Measurements from ENCODE around the gene TFDP2. TPM values are rescaled to one million over a fixed set of nuclear protein-coding genes. Genes with fewer than 3 reads are reported as not detected.
A peak's percentile ranks its signal among the peaks of the same experiment; 100 is the strongest.

TFDP2 gene
- total and polyA plus RNA-seq, 9 of the 15 experiments (the other 6 are each of a cell fraction or from before 2014, with no cell fraction given), result 95.6 to 179 (median 126) TPM

DNA sequence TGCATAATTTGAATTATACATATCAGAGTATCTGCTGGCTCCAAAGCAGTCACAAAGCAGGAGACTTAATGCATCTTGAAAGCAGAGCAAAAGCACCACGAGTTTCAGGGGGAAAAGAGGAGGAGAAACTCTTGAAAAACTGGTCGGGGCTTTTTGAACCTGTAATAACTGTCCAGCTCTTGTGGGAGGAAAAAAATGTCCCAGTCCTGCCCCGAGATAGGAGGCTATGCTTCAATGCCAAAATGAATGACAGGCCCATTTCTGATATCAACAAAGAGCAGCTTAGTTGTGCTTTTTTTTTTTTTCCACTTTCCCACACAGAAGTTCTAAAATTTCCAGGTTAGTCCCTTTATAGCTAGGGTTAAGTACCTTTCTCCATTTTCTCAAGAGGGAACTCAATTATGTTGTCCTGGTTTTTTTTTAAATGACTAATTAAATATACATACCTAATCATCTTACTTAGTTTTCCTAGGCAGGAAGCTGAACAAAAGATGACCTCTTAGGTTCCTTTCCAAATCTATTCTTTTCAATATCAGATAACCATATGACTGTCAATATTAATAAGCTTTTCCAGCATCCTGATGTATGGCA lies 120.2 kb downstream of the TFDP2 start (continued):
- TF ChIP-seq, protein P1, sequence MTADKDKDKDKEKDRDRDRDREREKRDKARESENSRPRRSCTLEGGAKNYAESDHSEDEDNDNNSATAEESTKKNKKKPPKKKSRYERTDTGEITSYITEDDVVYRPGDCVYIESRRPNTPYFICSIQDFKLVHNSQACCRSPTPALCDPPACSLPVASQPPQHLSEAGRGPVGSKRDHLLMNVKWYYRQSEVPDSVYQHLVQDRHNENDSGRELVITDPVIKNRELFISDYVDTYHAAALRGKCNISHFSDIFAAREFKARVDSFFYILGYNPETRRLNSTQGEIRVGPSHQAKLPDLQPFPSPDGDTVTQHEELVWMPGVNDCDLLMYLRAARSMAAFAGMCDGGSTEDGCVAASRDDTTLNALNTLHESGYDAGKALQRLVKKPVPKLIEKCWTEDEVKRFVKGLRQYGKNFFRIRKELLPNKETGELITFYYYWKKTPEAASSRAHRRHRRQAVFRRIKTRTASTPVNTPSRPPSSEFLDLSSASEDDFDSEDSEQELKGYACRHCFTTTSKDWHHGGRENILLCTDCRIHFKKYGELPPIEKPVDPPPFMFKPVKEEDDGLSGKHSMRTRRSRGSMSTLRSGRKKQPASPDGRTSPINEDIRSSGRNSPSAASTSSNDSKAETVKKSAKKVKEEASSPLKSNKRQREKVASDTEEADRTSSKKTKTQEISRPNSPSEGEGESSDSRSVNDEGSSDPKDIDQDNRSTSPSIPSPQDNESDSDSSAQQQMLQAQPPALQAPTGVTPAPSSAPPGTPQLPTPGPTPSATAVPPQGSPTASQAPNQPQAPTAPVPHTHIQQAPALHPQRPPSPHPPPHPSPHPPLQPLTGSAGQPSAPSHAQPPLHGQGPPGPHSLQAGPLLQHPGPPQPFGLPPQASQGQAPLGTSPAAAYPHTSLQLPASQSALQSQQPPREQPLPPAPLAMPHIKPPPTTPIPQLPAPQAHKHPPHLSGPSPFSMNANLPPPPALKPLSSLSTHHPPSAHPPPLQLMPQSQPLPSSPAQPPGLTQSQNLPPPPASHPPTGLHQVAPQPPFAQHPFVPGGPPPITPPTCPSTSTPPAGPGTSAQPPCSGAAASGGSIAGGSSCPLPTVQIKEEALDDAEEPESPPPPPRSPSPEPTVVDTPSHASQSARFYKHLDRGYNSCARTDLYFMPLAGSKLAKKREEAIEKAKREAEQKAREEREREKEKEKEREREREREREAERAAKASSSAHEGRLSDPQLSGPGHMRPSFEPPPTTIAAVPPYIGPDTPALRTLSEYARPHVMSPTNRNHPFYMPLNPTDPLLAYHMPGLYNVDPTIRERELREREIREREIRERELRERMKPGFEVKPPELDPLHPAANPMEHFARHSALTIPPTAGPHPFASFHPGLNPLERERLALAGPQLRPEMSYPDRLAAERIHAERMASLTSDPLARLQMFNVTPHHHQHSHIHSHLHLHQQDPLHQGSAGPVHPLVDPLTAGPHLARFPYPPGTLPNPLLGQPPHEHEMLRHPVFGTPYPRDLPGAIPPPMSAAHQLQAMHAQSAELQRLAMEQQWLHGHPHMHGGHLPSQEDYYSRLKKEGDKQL (CRISPR knock-in tag; IDR thresholded peaks at IDR 0.05; ENCODE audit: borderline replicate concordance), result no peak
- TF ChIP-seq NFIX (CRISPR knock-in tag; IDR thresholded peaks at IDR 0.05; ENCODE audit: low read depth), result no peak
- TF ChIP-seq, protein P2, sequence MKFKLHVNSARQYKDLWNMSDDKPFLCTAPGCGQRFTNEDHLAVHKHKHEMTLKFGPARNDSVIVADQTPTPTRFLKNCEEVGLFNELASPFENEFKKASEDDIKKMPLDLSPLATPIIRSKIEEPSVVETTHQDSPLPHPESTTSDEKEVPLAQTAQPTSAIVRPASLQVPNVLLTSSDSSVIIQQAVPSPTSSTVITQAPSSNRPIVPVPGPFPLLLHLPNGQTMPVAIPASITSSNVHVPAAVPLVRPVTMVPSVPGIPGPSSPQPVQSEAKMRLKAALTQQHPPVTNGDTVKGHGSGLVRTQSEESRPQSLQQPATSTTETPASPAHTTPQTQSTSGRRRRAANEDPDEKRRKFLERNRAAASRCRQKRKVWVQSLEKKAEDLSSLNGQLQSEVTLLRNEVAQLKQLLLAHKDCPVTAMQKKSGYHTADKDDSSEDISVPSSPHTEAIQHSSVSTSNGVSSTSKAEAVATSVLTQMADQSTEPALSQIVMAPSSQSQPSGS (CRISPR knock-in tag; IDR thresholded peaks at IDR 0.05), result no peak
- TF ChIP-seq ETS1 (conservative IDR thresholded peaks at IDR 0.05; ENCODE audit: control insufficient read depth, low read depth, low read length), result no peak
- TF ChIP-seq SMARCC2 (IDR thresholded peaks at IDR 0.05; ENCODE audit: low read depth), result peak; percentile 36; the same call in 1 of the 2 replicates
- no peak for TF ChIP-seq TCF7 (IDR thresholded peaks at IDR 0.05; ENCODE audit: borderline replicate concordance)
- TF ChIP-seq DIDO1 (tag; IDR thresholded peaks at IDR 0.05; ENCODE audit: low read depth), result no peak
- peak in 1 of 2 experiments; percentile 28; a peak in 1 of 4 replicates for TF ChIP-seq RCOR1 (IDR thresholded peaks at IDR 0.05; ENCODE audit: borderline replicate concordance in 1 of 2, low read depth in 2 of 2, low read length in 2 of 2)
- TF ChIP-seq ZNF232 (CRISPR knock-in tag; IDR thresholded peaks at IDR 0.05), result no peak
- no peak for TF ChIP-seq NFYB (IDR thresholded peaks at IDR 0.05; ENCODE audit: extremely low read depth, insufficient read length)
- no peak for TF ChIP-seq ZBTB33 (CRISPR knock-in tag; IDR thresholded peaks at IDR 0.05)
- TF ChIP-seq TRIM28 (IDR thresholded peaks at IDR 0.05), result no peak
- TF ChIP-seq FOXA3 (CRISPR knock-in tag; conservative IDR thresholded peaks at IDR 0.05 in 1 of 2, IDR thresholded peaks at IDR 0.05 in 1 of 2), result no peak
- TF ChIP-seq DACH1 (IDR thresholded peaks at IDR 0.05; ENCODE audit: partially characterized antibody), result peak; percentile 18
- TF ChIP-seq DPF2 (IDR thresholded peaks at IDR 0.05), result peak; percentile 72
- no peak for TF ChIP-seq KHSRP (IDR thresholded peaks at IDR 0.05)
- TF ChIP-seq, protein P3, sequence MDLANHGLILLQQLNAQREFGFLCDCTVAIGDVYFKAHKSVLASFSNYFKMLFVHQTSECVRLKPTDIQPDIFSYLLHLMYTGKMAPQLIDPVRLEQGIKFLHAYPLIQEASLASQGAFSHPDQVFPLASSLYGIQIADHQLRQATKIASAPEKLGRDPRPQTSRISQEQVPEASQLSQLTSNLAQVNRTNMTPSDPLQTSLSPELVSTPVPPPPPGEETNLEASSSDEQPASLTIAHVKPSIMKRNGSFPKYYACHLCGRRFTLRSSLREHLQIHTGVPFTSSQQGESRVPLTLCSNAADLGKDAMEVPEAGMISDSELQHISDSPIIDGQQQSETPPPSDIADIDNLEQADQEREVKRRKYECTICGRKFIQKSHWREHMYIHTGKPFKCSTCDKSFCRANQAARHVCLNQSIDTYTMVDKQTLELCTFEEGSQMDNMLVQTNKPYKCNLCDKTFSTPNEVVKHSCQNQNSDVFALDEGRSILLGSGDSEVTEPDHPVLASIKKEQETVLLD (IDR thresholded peaks at IDR 0.05), result no peak

All from K562 (cell line).